NCI-H82 treated with DMSO at 0.1 percent for 48 hours (cell line): ENCODE data around the gene MYL10.

Source experiments
- DNase-seq: peaks from one replicate; lab custom pipeline; 2025; ENCODE audit not compliant: unreplicated experiment; lab: John Stamatoyannopoulos, UW

The MYL10 gene

DNA sequence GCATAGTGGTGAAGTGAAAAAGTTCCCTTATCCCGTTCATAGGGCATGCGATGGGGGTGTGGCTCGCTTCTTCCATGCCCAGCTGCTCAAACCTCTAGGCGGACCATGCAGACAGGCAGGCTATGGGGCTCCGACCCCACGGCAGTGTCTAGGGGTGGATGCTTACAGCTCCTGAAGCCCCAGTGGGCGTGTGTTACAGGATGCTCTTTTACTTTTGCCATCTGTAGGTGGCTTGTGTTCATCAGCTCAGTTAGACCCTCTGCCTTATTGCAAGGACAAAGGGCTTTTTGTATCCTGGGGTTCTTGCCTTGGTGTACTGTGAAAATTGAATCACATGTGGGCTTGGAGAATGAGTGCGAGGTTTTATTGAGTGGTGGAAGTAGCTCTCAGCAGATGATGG, at the start of gene MYL10:
TSS of gene MYL10 (minus strand) at position 126 of the 400 bp plus-strand sequence. CDS start 178 bp downstream, outside the sequence.
- no peak for DNase-seq

GRCh38 chr7:101678658-101679057, 49.6 kb upstream of the MYL10 start:
- DNase-seq, result no peak

- no peak for DNase-seq
Measured at GRCh38 chr7:101677797-101678479, 48.8 kb upstream of the MYL10 start.

- no peak for DNase-seq
Measured at GRCh38 chr7:101677391-101677790, 48.3 kb upstream of the MYL10 start.

- no peak for DNase-seq
Measured at GRCh38 chr7:101676956-101677355, 47.9 kb upstream of the MYL10 start.

GRCh38 chr7:101676062-101676598, 47.0 kb upstream of the MYL10 start:
- DNase-seq, result no peak

DNA sequence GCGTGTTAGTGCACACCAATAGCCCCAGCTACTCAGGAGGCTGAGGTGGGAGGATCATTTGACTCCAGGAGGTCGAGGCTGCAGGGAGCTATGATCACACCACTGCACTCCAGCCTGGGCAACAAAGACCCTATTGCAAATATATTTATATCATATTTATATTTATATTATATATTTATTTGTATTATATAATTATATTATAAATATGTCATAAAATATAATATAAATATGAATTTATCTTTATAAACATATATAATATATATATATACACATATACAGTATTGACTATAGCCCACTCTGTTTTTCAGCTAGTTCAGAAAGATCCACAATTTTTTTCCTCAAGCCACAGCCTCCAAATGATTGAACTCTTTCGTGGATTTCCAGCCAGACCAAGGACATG, 45.3 kb upstream of the MYL10 start:
- no peak for DNase-seq

DNA sequence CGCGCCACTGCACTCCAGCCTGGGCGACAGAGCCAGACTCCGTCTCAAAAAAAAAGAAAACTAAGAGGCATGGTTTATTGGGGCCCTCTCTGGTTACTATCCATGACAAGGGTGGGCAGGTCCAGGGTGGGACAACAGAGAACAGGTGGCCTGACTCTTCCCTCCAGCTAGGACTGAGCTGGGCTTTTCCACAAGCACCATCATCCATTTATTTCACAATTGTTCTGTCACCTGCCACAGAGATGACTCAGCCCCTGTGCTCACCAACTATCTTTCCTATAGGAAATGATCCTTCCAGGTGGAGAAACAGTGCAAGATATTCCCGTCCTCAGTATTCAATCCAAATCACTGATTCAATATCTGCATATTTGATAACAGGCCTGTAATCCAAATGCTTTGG, 44.9 kb upstream of the MYL10 start:
- DNase-seq, result no peak

DNA sequence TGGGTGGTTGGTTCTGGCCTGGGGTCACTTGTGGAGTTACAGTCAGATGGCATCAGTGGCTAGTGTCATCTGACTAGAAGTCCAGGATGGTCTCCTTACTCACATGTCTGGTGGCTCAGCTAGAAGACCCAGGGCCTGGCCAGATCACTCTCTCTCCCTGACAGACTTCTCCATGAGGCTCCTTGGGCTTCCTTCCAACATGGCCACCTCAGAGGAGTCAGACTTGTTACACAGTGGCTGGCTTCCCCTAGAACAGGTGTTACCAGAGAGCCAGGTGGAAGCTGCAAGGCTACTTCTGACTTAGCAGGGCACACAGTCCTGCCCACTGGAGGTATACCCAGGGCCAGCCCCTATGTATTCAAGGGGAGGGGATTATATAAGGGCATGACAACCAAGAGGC, 44.2 kb upstream of the MYL10 start:
- no peak for DNase-seq

- peak; percentile 26 for DNase-seq
Measured at GRCh38 chr7:101671371-101672356, 42.6 kb upstream of the MYL10 start.

DNA sequence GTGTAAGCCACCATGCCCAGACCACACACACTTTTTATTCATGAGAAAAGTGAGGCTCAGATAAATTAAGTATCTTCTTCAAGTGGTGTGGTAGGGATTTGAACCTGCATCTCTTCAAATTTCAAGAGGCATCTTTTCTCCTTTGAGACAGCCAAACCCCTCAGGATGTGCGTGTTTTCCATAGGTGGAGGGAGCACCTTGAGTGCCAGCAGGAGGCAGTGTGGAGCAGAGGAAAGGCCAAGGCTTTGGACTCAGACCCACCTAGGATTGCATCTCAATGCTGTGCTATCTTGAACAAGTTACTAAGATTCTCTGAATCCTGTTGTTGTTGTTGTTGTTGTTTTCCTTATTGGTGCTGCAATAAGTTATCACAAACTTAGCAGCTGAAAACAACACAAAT, 40.2 kb upstream of the MYL10 start:
- DNase-seq, result no peak

- no peak for DNase-seq
Measured at GRCh38 chr7:101668726-101669125, 39.6 kb upstream of the MYL10 start.

DNA sequence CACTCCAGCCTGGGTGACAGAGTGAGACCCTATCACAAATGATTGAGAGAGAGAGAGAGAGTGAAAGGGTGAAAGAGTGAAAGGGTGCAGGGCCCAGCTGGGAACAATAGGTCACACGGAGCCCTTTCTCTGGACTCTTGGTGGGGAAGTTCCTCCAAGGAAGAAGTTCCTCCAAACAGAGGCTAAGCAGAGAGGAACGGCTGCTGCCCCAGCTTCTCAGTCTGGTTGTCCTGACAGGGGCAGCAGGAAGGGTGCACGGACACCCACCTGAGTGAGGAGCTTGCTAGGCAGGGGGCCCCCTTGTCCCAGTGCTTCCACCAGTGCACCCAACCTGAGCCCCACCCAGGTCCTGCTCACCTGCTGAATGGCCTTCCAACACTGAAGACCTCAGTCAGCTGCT, 38.8 kb upstream of the MYL10 start:
- DNase-seq, result no peak

- DNase-seq, result no peak
Measured at GRCh38 chr7:101667399-101667798, 38.3 kb upstream of the MYL10 start.

- no peak for DNase-seq
Measured at GRCh38 chr7:101666741-101667140, 37.6 kb upstream of the MYL10 start.

DNA sequence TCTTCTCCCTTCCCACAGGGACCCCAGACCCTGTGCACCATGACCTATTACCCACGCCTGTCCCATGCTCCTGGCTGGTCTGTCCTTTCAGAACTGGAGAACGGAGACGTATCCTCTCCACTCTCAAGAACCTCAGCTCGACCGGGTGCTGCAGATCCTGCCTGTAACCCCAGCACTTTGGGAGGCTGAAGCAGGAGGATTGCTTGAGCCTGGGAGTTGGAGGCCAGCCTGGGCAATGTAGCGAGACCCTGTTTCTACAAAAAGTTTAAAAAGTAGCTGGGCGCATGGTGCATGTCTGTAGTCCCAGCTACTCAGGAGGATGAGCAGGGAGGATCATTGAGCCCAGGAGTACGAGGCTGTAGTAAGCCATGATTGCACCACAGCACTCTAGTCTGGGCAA, 37.2 kb upstream of the MYL10 start:
- no peak for DNase-seq

DNA sequence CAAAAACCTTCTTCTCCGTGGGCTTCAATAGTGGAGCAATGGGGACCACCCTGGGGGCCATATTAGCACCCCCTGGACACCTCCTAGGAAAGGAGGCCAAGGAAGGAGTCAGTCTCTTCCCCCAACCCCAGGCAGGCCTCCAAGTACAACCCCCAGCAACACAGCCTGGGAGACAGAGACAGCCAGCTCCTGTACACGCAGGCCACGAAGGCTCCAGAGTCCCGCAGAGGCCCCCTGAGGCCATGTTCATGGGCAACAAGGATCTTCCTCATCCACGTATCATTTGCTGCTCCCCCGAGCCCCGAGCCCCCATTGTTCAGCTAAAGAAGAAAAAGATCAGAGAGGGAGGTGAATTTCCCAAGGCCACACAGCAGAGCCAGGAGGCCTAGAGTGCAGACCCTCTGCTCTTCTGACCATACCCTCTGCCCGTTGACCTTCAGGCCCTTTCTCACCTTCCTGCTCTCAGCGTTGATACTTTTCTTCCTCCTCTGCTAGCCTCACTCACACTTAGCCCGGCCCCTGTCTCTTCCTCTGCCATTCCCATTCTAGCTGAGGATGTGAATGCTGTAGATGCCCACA, 35.9 kb upstream of the MYL10 start:
- DNase-seq, result no peak

- no peak for DNase-seq
Measured at GRCh38 chr7:101664436-101664835, 35.3 kb upstream of the MYL10 start.

GRCh38 chr7:101663747-101664146, 34.7 kb upstream of the MYL10 start:
- DNase-seq, result no peak

- no peak for DNase-seq
Measured at GRCh38 chr7:101662447-101662998, 33.4 kb upstream of the MYL10 start.

DNA sequence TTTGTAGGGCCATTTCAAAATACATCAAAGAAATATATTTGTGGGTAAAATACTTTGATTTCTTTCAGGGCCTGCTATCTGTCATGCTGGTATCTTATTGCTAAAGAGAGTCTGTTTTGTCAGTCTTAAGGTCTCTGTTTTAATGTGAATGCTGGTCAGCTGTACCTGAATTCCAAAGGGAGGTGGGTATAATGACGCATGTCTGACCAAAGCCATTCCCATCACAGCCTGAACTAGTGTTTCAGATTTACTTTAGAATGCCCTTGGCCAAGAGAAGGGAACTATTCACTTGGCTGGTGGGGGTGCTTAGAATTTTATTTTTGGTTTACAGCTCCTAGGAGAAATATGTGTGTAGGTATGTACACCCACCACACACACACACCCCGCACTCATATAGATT, 30.6 kb upstream of the MYL10 start:
- no peak for DNase-seq
